B cell (primary cell): ENCODE results near the gene PRRC2A. TPM values are rescaled to one million over a fixed set of nuclear protein-coding genes. Genes with fewer than 3 reads are reported as not detected.

ENCODE experiments used
- ATAC-seq: fragments of 200-7000 bp; cut with Tn5 transposase; one replicate; pipeline ENCODE4 v1.10.0; 2021; ENCODE audit warnings: low read depth, mild to moderate bottlenecking, moderate number of reproducible peaks, moderate library complexity
- CTCF ChIA-PET: fragments of 350-600 bp; sonication (Branson Sonifier 250); formaldehyde crosslinking; loops from one replicate; lab custom pipeline; 2021; ENCODE audit warnings: antibody characterized with exemption, inconsistent platforms; lab: Charles Lee
- POLR2A ChIA-PET: fragments of 350-600 bp; sonication (Branson Sonifier 250); formaldehyde crosslinking; loops from one replicate; lab custom pipeline; 2021; ENCODE audit warnings: antibody characterized with exemption; lab: Charles Lee
- DNase-seq: peaks from one replicate; pipeline ENCODE4 v3.0.0; 2013
- H2AFZ ChIP-seq: 2 replicates; pipeline ENCODE4 v1.6.1; 2012; ENCODE audit warnings: mild to moderate bottlenecking, low read depth, low read length; ENCODE audit not compliant: insufficient read depth, poor library complexity, severe bottlenecking
- H3K27ac ChIP-seq, 2 donors: 1 replicate in 1 of 2; 2 replicates in 1 of 2; pipeline ENCODE4 v1.5.1; 2012 to 2013; ENCODE audit warnings: low read length in 2 of 2, mild to moderate bottlenecking in 2 of 2, moderate library complexity in 1 of 2
- H3K27me3 ChIP-seq, 4 experiments: fragments of 200-600 bp in 1 of 4; sonication (generic) in 1 of 4; replicated peaks in 1 of 4; 1 replicate in 2 of 4; 2 replicates in 2 of 4; pipeline versions ENCODE4 v1.6.1 to v1.7.0; 2013 to 2016; ENCODE audit warnings: low read length in 3 of 4, mild to moderate bottlenecking in 2 of 4, mixed read lengths in 1 of 4, moderate library complexity in 1 of 4; ENCODE audit not compliant: insufficient read depth in 4 of 4, control insufficient read depth in 3 of 4; ENCODE audit errors: control extremely low read depth in 1 of 4
- H3K36me3 ChIP-seq, 2 experiments: replicated peaks in 1 of 2; 1 replicate in 1 of 2; 2 replicates in 1 of 2; pipeline versions ENCODE4 v1.6.1 to v1.7.1; 2013; ENCODE audit warnings: low read length in 1 of 2; ENCODE audit not compliant: insufficient read depth in 2 of 2, control insufficient read depth in 1 of 2; ENCODE audit errors: control extremely low read depth in 1 of 2, extremely low read depth in 1 of 2
- H3K4me1 ChIP-seq, 2 donors: fragments of 200-600 bp in 1 of 2; sonication (generic) in 1 of 2; 1 replicate in 1 of 2; 2 replicates in 1 of 2; pipeline versions ENCODE4 v1.5.1 to v1.6.1; 2013 to 2017; ENCODE audit warnings: low read length in 2 of 2; ENCODE audit not compliant: control insufficient read depth in 2 of 2, insufficient read depth in 2 of 2
- H3K4me2 ChIP-seq: replicated peaks from 2 replicates; pipeline ENCODE3; 2012; ENCODE audit warnings: mild to moderate bottlenecking, low read depth, low read length; ENCODE audit not compliant: poor library complexity, severe bottlenecking
- H3K4me3 ChIP-seq, 5 experiments: fragments of 200-600 bp in 1 of 5; sonication (generic) in 1 of 5; 1 replicate in 3 of 5; 2 replicates in 2 of 5; pipeline versions ENCODE4 v1.5.1 to v1.7.0; 2011 to 2016; ENCODE audit warnings: low read length in 4 of 5, mild to moderate bottlenecking in 4 of 5, low read depth in 2 of 5, control low read depth in 1 of 5, moderate library complexity in 1 of 5; ENCODE audit not compliant: insufficient read depth in 1 of 5; ENCODE audit errors: control extremely low read depth in 1 of 5, extremely low read depth in 1 of 5
- H3K79me2 ChIP-seq: fragments of 200-600 bp; sonication (generic); one replicate; pipeline ENCODE4 v1.6.0; 2016; ENCODE audit warnings: low read length; ENCODE audit not compliant: control insufficient read depth, insufficient read depth
- H3K9ac ChIP-seq: fragments of 200-600 bp; sonication (generic); 2 replicates; pipeline ENCODE4 v1.6.1; 2017; ENCODE audit warnings: mild to moderate bottlenecking, low read length, moderate library complexity
- H3K9me3 ChIP-seq, 3 donors: one replicate each; pipeline versions ENCODE4 v1.6.1 to v1.7.1; 2013; ENCODE audit warnings: low read length in 2 of 3; ENCODE audit not compliant: control insufficient read depth in 2 of 3, insufficient read depth in 1 of 3; ENCODE audit errors: control extremely low read depth in 1 of 3
- H4K20me1 ChIP-seq: 2 replicates; pipeline ENCODE4 v1.6.0; 2012; ENCODE audit warnings: mild to moderate bottlenecking, low read length; ENCODE audit not compliant: insufficient read depth, control insufficient read depth, poor library complexity, severe bottlenecking
- H3K27ac Mint-ChIP-seq: one replicate; pipeline ENCODE4 v1.8.0; 2021; ENCODE audit warnings: mixed read lengths
- H3K27me3 Mint-ChIP-seq: one replicate; pipeline ENCODE4 v1.8.0; 2021; ENCODE audit warnings: mixed read lengths
- H3K4me1 Mint-ChIP-seq: one replicate; pipeline ENCODE4 v1.8.0; 2021; ENCODE audit warnings: mixed read lengths
- H3K4me3 Mint-ChIP-seq: one replicate; pipeline ENCODE4 v1.8.0; 2021; ENCODE audit warnings: mixed read lengths
- H3K9me3 Mint-ChIP-seq: one replicate; pipeline ENCODE4 v1.8.0; 2022; ENCODE audit warnings: mixed read lengths; ENCODE audit not compliant: insufficient read depth
- CTCF ChIP-seq: fragments of 200-600 bp; IDR thresholded peaks from one replicate; pipeline ENCODE4 v1.8.0; 2022; ENCODE audit warnings: antibody characterized with exemption, mild to moderate bottlenecking
- EZH2 ChIP-seq: IDR thresholded peaks from 2 replicates; pipeline ENCODE4 v1.6.1; 2012; ENCODE audit warnings: borderline replicate concordance, low read depth, mild to moderate bottlenecking, moderate library complexity, low read length; ENCODE audit not compliant: insufficient read depth, poor library complexity, severe bottlenecking
- WGBS: methylation state at CpG from one replicate; pipeline ENCODE4 v1.1.5; 2013; ENCODE audit warnings: missing lambda C conversion rate; ENCODE audit not compliant: insufficient coverage; 5-methylcytosine and 5-hydroxymethylcytosine counted together
- intact Hi-C: fragments of 100-400 bp; cut with micrococcal nuclease; formaldehyde crosslinking; loops from one replicate; pipeline ENCODE4 v1.10.0; 2022
- polyA plus RNA-seq: library from polyadenylated mRNA; depleted of rRNA; stranded (reverse); fragments of >200 nt; gene quantifications from 2 replicates; pipeline ENCODE4 v1.2.3, GENCODE V29; 2012
- total RNA-seq, 2 donors: library from RNA; stranded (reverse); fragments of 120-200 nt in 1 of 2; gene quantifications; 1 replicate in 1 of 2; 2 replicates in 1 of 2; pipeline versions ENCODE4 v1.2.3 to v1.2.4, GENCODE V29; 2013 to 2022

PRRC2A gene
- total and polyA plus RNA-seq, 2 donors (not counting 1 experiment from before 2014, with no cell fraction given) = 153 to 265 TPM

DNA sequence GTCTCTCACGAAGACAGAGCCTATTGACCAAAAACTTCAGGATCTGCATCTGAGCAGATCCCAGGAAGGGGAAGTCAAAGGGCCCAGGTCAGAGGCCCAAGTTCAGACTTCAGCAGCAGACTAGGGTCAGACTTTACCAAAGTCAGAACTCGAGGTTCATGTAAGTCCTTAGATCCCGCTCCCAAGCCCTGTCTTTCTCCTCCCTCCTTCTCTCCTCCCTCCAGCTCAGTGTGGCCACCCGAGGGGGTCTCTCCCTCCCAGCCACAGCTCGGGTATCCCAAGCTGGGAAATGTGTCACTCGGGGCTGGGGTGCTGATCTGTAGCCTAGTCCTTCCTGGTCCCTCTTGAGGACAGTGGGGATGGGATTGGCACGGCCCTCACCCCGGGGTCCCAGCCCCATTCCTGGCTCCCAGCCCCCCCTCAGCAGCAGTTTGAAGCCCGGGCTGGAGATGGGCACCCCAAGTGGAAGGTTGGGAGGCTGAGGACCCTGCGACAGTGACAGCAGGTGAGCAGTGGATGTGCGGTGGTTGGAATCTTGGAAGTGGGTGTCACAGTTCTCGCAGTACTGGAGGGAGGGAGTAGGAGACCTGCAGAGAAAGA, 41.7 kb downstream of the PRRC2A start:
- H3K27ac ChIP-seq = peak overlapping the region in 1 of 2 donors; percentile 27
- WGBS = 91% methylated on average over 8 of the region's 12 CpGs
- intact Hi-C loops = no loop called here

More for the DNA sequence above, 41.7 kb downstream of the PRRC2A start:
- TF ChIP-seq CTCF = no peak
- TF ChIP-seq EZH2 = no peak
- no peaks in the 10 kb centered on the region for H3K9me3 Mint-ChIP-seq
- POLR2A ChIA-PET = interaction anchor here (0.6 to 5.9 kb wide), 4 partner anchors 10 to 103 kb away, joined by 3 to 57 read pairs (median 4); partner anchors contain the start of gene BAG6
- peak overlapping the region; percentile 74 for H3K27ac Mint-ChIP-seq
- no peaks in the 10 kb centered on the region for H3K9me3 ChIP-seq
- ATAC-seq (no peak), DNase-seq (no peak)
- peaks cover 88% of the 10 kb centered on the region for H3K79me2 ChIP-seq
- peak overlapping the region; percentile 59 for H3K4me3 Mint-ChIP-seq
- CTCF ChIA-PET = interaction anchor here (0.9 to 2.4 kb wide), 3 partner anchors 9 to 111 kb away, joined by 4 to 10 read pairs (median 9); partner anchors contain the start of gene BAG6
- H3K9ac ChIP-seq = no peak overlapping the region
- H3K4me3 ChIP-seq = no peak overlapping the region
- H2AFZ ChIP-seq = no peak overlapping the region
- H3K4me1 ChIP-seq = peaks cover 50 to 71% of the 10 kb centered on the region in 2 donors
- H3K36me3 ChIP-seq = peaks cover 4 to 45% of the 10 kb centered on the region in 2 experiments
- H3K4me1 Mint-ChIP-seq = peaks cover 73% of the 10 kb centered on the region
- no peak overlapping the region for H3K4me2 ChIP-seq
- H3K27me3 Mint-ChIP-seq = no peaks in the 10 kb centered on the region
- no peaks in the 10 kb centered on the region for H3K27me3 ChIP-seq
- H4K20me1 ChIP-seq = peaks cover 23% of the 10 kb centered on the region
